NCI-H226 (cell line): ENCODE measurements around the gene BRME1.
"Not testable (repeated sequence)": the region's sequence is repeated elsewhere in the genome, so short reads cannot be mapped to it uniquely, and the experiment has no call there.

Experiments used
- DNase-seq: peaks from one replicate; pipeline ENCODE4 v3.0.0-alpha.2; 2015

BRME1 gene

GRCh38 chr19:13926010-13926409 is 20.1 kb upstream of the BRME1 start:
- no peak for DNase-seq

- no peak for DNase-seq
Measured at GRCh38 chr19:13923194-13923987, 17.5 kb upstream of the BRME1 start.

GRCh38 chr19:13922118-13922517 is 16.2 kb upstream of the BRME1 start:
- DNase-seq, result not testable (repeated sequence)

DNA sequence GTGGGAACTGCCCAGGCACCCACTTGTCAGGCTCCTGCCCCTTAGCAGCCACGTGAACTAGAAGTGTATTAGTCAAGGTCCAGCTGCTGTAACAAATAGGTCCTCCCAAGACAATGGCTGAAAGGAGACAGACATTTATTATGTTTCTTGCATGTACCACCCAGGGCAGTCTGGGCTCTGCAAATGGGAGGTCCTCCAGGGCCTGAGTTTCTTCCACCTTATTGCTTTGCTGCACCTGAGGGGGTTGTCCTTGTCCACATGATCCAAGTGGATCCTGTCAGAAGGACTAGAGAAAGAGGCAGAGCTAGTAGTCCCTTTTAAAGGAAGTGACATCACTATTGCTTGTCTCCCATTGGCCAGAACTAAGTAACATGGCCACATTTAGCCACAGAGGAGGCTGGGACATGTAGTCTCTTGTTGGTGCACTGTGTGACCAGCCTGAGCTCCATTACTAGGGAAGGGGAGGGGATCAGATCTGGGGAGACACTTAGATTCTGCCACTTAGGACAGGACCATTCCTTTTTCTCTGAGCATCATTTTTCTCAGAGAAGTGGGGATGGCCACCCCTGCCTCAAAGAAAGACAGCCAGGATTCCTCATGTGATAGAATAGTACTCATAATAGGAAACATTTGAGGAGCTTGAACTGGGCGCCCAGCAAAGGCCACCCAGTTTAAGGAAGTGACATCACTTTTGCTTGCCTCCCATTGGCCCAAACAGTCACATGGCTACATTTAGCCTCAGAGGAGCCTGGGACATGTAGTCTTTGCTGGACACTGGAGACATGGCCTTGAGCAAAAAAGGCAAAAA is 15.2 kb upstream of the BRME1 start:
- DNase-seq, result peak; percentile 43

DNA sequence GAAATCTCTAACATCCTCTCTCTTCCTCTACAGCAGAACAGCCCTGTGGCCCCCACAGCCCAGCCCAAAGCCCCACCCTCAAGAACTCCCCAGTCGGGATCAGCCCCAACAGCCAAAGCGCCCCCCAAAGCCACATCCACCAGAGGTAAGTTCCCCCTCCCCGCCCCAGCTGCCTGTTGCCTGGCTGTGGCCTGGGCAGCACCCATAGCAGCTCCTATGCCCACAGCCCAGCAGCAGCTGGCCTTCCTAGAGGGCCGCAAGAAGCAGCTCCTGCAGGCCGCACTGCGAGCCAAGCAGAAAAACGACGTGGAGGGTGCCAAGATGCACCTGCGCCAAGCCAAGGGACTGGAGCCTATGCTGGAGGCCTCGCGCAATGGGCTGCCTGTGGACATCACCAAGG is 14.6 kb upstream of the BRME1 start:
- DNase-seq, result no peak

- DNase-seq, result no peak
Measured at GRCh38 chr19:13918726-13919411, 13.0 kb upstream of the BRME1 start.

DNA sequence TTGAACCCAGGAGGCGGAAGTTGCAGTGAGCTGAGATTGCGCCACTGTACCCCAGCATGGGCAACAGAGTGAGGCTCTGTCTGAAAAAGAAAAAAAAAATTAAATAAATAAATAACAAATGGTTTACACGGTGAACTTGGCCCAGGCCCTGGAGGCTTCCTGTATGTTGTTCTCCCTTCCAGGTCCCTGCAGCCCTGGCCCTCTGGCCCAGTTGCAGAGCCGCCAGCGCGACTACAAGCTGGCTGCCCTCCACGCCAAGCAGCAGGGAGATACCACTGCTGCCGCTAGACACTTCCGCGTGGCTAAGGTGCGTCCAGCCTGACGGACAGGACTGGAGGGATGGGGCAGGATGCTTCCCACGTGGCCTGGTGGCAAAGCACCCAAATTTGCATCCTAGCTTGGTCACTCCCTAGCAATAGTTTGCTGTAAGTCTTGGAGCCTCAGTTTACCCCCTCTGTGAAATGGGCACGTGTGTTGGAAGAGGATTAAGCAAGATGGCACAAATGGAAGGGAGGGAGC is 12.0 kb upstream of the BRME1 start:
- no peak for DNase-seq

DNA sequence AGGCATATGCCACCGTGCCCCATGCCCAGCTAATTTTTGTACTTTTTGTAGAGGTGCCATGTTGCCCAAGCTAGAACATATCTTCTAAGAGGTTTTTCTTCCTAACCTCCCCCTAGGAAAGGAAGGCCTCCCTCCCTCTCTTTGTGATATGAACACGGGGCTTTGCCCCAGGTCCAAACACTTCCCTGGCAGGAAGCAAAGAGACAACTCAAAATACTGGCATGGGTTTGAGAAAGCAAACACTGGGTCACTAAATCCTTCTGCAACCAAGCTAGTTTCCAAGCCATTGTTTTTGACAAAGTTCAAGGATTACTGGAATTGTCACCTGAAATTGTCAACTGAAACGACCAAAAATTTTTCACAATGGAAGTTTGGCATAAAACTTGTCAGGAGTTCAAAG is 8.9 kb upstream of the BRME1 start:
- no peak for DNase-seq

- DNase-seq, result no peak
Measured at GRCh38 chr19:13913352-13913751, 7.4 kb upstream of the BRME1 start.

- DNase-seq, result no peak
Measured at GRCh38 chr19:13909430-13909829, 3.5 kb upstream of the BRME1 start.

GRCh38 chr19:13908674-13909073 is 2.8 kb upstream of the BRME1 start:
- no peak for DNase-seq

DNA sequence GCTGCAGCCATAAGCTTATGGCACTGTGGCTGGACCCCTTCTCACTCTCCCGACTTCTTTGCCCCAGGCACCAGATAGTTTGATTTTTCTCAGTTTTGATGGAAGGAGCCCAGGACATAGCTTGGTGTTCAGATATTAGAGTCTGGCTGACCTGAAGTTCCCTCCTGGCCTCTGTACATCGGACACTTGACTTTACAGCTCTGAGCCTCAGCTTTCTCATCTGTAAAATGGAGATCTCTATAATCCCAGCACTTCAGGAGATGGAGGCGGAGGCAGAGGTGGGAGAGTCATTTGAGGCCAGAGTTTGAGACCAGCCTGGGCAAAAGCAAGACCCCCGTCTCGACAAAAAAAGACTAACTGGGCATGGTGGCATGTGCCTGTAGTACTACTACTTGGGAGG is 993 bp upstream of the BRME1 start:
- no peak for DNase-seq

- no peak for DNase-seq
Measured at GRCh38 chr19:13906521-13906904, 596 bp upstream of the BRME1 start.

- DNase-seq, result no peak
Measured at GRCh38 chr19:13902993-13903555, 2.8 kb downstream of the BRME1 start.

- DNase-seq, result no peak
Measured at GRCh38 chr19:13899912-13900584, 5.9 kb downstream of the BRME1 start.

DNA sequence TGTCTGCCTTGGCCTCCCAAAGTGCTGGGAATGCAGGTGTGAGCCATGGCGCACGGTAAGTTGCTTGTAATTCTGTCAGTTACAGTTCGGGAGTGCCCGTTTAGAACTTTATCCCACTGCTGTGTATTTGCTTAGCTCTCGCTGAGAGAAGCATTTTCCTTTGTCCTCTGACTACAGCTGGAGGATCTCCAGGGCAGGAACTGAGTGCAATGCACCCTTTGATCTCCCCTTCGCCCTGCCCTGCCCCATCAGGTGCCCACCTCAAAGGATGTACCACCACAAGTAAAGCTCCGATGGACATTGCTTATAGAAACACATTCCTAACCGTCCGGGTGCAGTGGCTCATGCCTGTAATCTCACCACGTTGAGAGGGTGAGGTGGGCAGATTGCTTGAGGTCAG is 6.5 kb downstream of the BRME1 start:
- no peak for DNase-seq

DNA sequence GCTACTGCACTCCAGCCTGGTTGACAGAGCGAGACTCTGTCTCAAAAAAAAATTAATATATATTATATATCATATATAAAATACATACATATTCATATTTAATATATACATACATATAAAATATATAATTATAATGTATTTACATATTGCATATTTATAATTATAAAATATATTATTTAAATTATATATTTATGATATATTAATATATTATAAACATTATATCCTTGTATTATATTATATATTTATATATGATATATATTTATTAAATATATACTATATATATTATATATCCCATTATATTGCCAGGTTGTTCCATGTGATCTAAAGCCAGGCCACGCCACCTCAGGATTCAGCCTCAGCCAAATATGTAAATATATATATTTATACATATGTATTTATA is 9.7 kb downstream of the BRME1 start:
- DNase-seq, result no peak

- DNase-seq, result no peak
Measured at GRCh38 chr19:13894552-13894951, 11.4 kb downstream of the BRME1 start.

- DNase-seq, result no peak
Measured at GRCh38 chr19:13892870-13893269, 13.0 kb downstream of the BRME1 start.

GRCh38 chr19:13890136-13890535 is 15.8 kb downstream of the BRME1 start:
- DNase-seq, result no peak

- DNase-seq, result no peak
Measured at GRCh38 chr19:13888281-13888680, 17.6 kb downstream of the BRME1 start.

DNA sequence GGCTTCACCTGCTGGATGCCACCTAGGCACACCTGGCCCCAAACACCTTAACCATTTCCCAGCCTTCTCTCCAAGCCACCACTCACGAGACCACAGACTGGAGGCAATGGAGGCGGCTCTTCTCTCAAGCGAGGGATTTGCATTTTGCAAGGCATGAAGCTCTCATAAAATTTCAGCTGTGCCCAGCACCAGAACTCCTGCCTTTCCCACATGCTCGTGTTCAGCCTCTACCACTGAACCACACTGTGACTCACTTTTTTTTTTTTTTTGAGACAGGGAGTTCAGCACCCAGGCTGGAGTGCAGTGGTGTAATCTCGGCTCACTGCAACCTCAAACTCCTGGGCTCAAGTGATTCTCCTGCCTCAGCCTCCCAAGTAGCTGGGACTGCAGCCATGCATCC is 18.4 kb downstream of the BRME1 start:
- DNase-seq, result peak; percentile 23

DNA sequence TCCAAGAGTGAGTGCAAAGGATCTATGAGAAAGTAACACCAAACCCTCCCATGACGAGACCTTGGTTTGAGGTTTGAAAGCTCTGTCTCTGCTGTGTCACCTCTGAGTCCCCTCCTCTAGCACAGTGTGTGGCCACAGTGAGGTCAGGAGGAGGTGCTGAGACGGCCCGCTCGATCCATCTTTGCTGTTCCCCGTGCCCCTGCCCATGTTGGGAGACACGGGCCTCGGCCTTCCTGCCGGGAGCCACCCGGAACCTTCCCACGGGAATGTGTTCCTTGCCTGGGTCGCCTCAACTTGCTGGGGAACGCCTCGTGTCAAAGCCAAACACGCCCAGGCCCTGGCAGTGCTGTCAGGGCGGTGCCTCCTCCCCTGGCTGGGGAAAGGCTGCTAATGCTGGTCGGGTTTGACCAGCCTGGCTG is 18.9 kb downstream of the BRME1 start:
- DNase-seq, result no peak
